NCI-H524 treated with DMSO at 0.1 percent for 48 hours (cell line): ENCODE data around the gene RBM44.

Source experiments
- DNase-seq: peaks from one replicate; lab custom pipeline; 2025; lab: John Stamatoyannopoulos, UW

Gene RBM44

DNA sequence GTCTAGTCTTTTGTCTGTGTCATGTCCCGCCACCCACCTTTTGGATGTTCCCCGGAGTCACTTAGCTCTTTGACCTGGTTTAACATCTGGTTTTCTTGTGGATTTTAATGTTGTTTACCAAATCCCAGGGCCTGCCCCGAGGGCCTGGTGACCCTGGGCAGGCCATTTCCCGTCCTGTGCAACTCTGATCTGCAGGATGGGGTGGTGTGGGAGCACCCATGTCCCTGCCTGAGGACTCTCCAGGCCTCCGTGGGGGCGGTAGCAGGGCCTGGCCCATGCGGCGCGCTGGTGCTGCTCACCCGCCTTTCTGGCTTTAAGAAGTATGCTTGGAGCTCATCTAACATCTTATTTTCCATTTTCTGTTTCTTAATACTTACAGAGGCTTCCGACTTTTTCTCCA, 71.5 kb downstream of the RBM44 start:
- no peak for DNase-seq

GRCh38 chr2:237870754-237871651, 72.4 kb downstream of the RBM44 start:
- no peak for DNase-seq

GRCh38 chr2:237872178-237872887, 73.8 kb downstream of the RBM44 start:
- DNase-seq, result no peak

- DNase-seq, result no peak
Observed at GRCh38 chr2:237873421-237873831, 74.8 kb downstream of the RBM44 start.

DNA sequence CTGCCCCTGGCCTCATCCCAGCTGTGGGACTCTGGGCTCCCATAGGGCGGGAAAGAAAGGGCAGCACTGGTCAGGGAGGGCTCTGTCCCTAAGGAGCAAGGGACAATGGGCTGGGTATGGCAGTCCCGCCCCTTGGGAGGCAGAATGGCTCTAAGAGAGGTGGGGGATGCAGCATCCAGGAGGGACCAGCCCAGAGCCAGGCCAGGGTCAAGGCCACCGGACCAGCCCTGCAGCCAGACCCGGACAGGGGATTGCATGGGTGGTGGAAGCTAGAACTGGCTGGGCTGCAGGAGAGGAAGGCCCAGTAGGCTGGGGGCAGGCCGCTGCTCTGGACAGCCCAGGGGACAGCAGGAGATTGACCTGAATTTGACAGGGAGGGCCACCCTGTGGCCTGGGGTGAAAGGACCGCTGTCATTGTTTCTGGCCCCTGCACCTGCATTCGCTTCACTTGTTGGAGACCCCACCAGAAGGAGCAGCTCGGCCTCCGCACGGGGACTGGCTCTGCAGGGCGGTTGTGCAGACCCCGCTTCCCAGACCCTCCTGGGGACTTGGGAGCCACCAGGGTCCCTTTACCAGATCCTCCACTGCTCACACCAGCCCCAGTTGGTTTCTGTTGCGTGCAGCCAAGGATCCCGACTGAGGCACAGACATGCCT, 75.4 kb downstream of the RBM44 start:
- no peak for DNase-seq

DNA sequence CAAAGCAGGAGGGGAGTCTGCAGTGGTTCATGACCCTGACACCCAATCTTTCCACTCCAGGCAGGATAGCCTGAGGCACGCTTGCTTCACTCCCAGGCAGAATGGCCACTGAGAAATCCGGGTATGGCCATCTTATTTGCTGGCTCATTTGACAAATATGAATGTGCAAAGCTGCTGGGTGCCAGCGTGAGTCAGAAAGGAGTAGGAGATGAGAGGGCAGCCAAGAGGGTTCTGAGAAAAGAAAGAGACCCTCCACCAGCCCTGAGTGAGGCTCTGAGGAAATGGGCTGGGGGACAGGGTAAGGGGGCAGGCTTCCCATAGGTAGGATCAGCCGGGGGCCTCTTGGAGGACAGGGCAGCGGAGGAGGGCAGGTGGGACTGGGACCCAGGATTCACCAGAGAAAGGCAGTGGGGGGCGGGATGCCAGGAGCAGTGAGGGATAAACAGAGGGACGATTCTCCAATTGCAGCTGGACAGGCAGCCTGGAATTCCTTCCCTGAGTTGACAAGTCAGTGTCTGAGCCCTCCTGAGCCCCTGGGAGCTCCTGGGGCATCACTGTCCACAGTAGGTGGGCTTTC, 76.1 kb downstream of the RBM44 start:
- DNase-seq, result no peak

DNA sequence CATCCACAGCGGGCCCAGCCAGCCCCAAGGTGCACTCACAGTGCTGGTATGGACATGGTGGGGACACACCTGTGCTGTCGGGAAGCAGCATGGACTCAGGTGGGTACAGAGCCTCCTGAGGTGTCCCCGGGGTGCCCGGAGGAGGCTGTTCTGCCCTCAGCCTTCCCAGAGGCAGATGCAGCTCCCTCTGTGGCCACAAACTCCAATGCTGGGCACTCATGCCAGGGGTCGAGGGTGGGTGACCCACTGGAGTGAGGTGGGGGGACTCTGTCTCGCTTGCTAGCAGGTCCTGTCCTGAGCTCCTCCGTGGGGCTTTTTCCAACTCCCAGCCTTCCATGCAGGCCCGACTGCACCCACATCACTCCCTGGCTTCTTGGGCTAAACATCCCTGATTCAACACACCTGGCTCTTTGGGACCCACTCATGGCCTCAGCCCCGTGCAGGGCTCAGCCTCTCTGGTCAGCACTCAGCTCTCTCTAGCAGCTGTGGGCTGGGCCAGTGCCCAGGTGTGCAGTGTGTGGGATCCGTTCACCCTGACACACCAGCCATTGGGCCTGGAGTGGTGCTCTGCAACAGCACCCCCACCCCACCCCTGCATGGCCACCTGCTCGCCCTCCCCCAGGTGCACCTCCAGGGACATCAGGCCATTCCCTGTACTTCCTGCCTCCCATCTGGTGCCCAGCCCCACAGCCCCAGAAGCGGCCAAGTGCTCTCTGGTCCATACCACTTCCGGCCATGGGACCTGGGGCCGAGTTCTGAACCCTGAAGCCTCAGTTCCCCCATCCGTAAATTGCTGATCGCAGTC, 76.9 kb downstream of the RBM44 start:
- DNase-seq, result no peak

GRCh38 chr2:237876061-237876526, 77.5 kb downstream of the RBM44 start:
- no peak for DNase-seq

DNA sequence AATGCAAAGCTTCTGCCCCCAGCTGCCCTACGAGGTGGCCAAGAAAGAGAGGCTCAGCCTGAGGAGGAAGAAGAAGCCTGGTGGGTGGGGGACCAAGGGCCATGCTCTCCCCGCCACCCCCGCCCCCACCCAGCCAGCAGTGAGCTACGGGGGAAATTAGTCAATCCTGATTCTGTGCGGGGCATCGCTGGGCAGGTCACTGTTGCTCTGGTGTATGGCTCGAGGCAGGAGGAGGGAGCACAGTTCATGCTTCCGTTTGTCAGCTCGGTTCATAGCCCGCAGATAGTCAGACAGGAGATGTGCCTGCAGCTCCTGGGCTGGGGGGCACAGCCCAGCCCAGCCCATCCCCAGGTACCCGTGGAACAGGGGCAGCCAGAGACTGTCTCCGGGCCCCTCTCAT, 78.0 kb downstream of the RBM44 start:
- DNase-seq, result no peak

DNA sequence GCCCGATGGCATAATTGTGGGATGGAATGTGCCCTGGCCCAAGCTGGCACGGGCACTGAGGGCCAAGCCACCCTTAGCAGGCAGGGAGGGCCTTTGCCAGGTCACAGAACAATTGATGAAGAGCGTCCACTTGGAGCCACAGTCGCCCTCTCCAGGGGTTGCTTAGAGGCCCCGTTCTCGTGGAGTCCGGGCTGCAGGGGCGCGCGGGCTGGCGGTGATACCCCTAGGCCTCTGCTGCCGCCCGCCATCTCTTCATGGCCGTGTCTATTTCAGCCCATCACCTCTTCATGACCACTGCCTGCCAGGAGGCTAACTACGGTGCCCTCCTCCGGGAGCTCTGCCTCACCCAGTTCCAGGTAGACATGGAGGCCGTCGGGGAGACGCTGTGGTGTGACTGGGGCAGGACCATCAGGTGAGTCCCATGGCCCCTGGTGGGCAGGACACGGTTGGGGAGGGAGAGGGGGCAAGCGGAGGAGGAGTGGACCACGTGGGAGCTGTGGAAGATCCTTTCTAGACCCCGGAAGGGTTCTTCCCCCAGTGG, 78.4 kb downstream of the RBM44 start:
- no peak for DNase-seq

DNA sequence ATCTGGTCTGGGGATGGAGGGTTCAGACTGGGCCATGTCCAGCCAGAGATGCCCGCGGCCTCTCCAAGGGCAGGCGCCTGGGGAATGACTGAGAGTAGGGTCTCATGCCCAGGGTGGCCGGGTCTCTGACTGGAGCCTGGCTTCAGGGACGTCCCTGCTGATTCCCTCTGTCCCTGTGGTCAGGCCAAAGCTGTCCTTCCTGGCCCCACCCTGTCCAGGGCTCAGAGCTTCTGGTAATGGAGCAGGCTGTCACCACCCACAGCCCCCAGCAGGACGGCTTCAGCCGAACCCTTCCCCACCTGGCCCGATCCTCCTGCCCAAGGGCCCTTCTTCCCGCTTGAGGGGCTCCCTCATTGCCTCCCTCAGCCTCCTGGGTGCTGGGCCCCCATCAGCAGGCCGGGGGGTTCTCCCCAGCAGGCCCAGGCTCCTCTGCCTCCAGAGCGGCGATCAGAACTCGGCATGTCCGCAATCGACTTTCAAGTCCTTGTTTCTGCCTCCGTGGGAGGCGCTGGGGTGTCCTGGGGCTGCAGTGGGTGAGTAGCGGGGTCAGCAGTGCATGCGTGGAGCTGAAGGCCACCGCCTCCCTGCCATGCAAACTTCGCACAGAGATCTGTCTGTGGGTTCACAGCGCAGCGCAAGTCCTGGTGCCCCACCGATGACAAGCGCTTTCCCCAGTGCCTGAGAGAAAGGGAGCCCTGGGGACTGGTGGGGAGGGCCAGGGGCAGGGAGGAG, 79.2 kb downstream of the RBM44 start:
- no peak for DNase-seq

DNA sequence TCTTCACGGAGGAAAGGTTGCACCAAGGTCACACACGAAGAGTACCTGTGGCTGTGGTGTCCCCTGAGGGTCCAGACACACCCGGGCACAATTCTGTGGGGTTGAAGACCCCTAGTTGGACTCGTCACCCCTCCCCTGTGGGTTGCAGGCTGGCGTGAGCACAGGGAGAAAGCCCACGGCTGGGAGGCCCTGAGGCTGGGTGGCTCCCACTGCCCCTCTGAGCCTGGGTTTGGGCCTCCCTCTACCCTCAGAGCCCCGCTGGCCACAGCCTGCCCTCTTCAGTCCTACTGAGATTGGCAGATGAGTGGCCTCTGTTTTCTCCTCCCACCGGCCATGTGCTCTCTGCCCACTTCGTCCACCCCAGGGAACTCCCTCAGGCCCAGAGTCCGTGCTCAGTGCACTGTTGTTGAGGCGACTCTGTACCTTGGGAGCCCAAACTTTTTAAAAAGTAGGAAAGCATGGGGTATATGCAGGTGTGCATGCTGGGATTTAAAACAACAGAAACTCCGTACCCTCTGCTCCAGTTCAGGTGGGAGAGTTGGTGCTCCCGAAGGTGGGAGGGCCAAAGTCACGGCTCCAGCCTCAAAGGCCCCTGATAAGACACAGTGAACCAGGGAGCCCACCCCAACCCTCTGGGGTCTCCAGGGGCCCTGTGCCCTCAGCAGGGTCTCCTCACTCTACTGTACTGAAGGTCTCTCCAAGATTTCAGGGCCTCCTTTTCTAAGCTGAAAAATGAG, 79.9 kb downstream of the RBM44 start:
- DNase-seq, result no peak

DNA sequence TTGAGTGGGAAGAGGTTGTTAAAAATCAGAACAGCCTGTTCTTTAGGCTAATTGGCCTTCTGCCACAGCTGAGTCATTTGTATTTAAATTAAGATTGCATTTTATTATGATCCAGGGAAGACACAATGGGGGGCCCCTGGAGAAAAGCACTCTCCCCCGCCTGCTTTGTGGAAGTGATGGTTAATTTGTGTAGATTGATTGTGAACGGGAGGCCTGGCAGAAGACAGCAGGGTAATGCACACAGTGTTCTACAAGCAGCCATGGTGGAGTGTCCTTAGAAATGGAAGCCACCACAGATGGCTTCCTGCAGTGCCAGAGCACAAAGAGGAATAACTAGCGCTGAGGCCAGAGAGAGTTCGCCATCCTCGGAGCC, 80.5 kb downstream of the RBM44 start:
- no peak for DNase-seq

- DNase-seq, result no peak
Observed at GRCh38 chr2:237879991-237880560, 81.5 kb downstream of the RBM44 start.

DNA sequence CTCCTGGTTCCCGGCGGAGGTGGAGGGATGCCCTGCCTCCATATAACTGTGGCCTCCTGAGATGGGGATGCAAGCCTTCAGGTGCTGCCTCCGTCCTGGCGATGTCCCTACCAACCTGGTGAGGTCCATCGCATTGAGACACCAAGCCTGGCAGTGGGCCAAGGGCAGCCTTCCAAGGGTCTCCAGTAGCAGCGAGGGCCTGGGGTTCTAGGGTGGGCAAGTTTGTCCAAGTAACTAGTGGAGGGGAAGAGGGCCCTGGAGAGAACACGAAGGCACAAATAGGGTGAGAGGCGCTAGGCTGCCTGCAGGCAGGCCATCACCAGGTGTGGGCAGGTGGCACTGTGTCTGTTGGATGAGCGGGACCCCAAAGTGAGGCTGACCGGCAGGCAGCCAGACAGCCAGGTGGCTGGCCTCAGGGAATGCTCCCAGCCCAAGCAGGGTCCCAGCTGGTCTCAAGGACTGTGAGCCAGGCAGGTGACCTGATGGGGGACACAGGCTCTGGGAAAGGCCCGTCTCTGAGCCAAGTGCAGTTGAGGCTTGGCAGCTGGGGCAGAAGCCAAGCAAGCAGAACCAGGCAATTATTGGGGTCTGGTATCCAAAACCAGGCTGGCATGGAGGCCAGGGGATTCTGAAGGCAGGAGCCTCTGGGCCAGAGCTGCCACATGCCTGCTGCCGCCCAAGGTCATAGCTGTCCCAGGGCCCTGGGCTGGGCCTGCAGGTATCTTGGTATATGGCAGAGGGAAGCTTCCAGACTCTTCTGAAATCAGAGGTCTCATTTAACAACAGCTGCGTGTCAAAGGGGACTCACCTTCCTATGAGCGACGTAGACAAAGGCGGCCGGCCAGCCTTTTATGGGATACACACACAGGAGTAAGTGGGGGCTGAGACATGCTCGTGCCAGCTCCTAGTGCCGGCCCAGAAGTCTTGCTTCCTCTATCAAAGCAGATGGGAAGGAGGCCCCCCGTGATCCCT, 84.2 kb downstream of the RBM44 start:
- no peak for DNase-seq

DNA sequence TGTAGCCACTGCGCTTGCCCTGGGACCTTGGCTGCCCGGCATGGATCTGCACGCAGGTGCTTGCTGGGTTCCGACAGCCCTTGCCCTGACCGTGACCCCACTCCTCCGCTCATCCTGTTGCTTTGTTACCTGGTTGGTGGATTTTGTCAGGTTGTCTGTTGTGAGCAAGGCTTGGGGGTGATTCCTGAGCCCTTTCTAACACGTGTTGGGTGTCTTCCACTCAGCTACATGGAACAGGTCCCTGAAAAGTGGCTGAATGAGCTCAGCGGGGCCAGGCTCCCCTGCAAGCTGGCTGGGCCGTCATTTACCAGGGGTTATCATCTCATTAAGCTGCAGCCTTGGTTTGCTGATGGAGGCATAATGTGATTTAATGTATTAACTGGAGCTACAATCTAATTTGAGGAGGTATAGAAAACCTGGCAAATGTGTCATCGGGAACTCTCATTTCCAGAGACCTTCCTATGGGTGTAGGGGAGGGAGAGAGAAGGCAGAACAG, 85.4 kb downstream of the RBM44 start:
- no peak for DNase-seq

DNA sequence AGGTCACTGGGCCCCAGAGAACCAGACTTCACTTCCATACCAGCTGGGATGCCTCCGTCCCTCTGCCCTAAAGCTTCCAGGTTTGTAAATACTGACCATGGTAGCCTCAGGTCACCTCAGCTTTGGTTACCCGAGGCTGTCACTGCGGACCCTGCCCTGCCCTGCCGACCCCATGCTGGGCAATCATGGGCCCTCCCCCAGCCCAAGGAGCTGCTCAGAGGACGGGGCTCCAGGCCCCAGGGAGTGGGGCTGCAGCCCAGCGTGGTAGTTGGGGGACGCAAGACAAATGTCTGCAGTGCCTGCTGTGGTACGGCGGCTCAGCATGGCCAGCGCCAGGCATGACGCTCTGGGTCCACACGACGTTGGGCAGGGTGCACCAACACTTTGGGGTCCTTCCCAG, 86.1 kb downstream of the RBM44 start:
- DNase-seq, result no peak
